ENCODE measurements around the gene AMH. TPM values are rescaled to one million over a fixed set of nuclear protein-coding genes. Genes with fewer than 3 reads are reported as not detected.

Gene AMH
- polyA plus RNA-seq, 1 experiment, result 0.66 TPM

DNA sequence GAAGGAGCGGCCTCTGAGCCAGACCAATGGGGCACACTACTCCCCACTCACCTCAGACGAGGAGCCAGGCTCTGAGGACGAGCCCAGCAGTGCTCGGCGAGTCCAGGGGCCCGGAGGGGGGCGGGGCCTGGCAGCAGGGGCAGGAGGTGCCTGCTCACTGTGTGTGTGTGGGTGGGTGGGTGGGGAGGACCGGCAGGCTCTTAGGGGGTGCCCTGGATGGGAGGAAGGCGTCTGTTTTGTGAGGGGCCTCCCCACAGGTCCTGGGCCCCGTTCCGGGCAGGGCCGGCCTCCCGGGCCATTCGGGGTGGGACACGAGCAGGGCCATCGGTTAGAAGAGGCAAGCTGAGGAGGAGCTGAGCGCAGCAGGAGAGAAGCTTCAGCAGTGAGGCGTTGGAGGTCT lies 25.7 kb upstream of the AMH start:
- POLR2A ChIA-PET, result no interaction called here
- no peaks in the 10 kb centered on the region for H3K27me3 ChIP-seq (ENCODE audit: control insufficient read depth, insufficient read depth, low read length)
- H3K36me3 ChIP-seq (ENCODE audit: control insufficient read depth, insufficient read depth, low read length), result peaks cover 47% of the 10 kb centered on the region
- TF ChIP-seq, protein P1, sequence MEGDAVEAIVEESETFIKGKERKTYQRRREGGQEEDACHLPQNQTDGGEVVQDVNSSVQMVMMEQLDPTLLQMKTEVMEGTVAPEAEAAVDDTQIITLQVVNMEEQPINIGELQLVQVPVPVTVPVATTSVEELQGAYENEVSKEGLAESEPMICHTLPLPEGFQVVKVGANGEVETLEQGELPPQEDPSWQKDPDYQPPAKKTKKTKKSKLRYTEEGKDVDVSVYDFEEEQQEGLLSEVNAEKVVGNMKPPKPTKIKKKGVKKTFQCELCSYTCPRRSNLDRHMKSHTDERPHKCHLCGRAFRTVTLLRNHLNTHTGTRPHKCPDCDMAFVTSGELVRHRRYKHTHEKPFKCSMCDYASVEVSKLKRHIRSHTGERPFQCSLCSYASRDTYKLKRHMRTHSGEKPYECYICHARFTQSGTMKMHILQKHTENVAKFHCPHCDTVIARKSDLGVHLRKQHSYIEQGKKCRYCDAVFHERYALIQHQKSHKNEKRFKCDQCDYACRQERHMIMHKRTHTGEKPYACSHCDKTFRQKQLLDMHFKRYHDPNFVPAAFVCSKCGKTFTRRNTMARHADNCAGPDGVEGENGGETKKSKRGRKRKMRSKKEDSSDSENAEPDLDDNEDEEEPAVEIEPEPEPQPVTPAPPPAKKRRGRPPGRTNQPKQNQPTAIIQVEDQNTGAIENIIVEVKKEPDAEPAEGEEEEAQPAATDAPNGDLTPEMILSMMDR (IDR thresholded peaks at IDR 0.05; ENCODE audit: insufficient read depth, low read depth, low read length), result no peak
- CTCF ChIA-PET, result no interaction called here
- H3K4me3 ChIP-seq (ENCODE audit: low read depth, low read length), result no peak overlapping the region
- no peak for DNase-seq (ENCODE audit: low read depth)

DNA sequence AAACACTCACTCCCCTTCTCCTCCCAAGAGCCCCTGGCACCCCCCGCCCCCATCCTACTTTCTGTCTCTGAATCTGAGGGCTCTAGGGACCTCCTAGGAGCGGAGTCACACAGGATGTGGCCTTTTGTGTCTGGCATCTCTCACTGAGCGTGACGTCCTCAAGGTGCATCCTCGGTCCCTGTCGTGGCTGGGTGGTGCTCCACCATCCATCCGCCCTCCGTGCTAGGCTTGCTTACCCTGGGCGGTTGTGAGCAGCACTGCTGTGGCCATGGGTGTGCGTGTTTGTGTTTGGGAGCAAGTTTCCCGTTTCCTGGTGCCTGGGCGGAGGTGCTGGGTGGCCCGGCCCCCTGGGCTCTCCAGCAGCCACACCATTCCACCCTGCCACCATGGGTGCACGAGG lies 25.2 kb upstream of the AMH start:
- ChIA-PET POLR2A (no interaction called here), CTCF (no interaction called here)
- no peak for DNase-seq (ENCODE audit: low read depth)
- Histone ChIP-seq H3K36me3 (ENCODE audit: control insufficient read depth, insufficient read depth, low read length) (peaks cover 52% of the 10 kb centered on the region), H3K27me3 (ENCODE audit: control insufficient read depth, insufficient read depth, low read length) (no peaks in the 10 kb centered on the region), H3K4me3 (ENCODE audit: low read depth, low read length) (no peak overlapping the region)
- TF ChIP-seq, protein P1 (IDR thresholded peaks at IDR 0.05; ENCODE audit: insufficient read depth, low read depth, low read length), result no peak

DNA sequence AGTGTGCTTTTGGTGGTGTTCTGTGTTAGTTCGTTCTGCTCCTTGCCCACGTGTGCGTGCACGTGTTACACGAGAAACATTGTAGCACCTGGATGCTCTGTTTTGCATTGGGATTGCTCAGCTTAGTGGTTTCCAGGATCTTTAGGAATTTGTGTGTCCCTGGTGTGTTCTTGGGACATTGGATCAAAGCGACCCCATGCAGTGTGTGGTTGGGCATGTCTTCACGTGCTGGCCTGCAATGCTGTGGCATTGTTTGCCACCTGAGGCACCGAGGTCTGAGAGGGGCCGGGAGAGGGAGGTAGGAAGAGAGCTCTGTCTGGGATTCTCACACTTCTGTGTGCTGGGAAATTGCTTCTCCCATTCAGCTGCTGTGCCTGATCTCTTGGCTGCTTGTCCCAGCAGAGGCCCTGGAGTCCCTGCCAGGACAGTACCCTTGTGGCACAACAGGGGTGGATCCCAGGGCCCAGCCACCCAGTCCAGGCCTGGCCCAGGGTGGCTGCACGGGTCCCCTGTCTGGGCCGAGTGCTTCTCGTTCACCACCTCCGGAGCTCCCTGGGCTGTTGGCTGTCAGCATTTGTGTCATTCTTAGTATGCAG lies 24.3 kb upstream of the AMH start:
- H3K27me3 ChIP-seq (ENCODE audit: control insufficient read depth, insufficient read depth, low read length), result no peaks in the 10 kb centered on the region
- ChIA-PET POLR2A (no interaction called here), CTCF (no interaction called here)
- TF ChIP-seq, protein P1 (IDR thresholded peaks at IDR 0.05; ENCODE audit: insufficient read depth, low read depth, low read length), result no peak
- H3K36me3 ChIP-seq (ENCODE audit: control insufficient read depth, insufficient read depth, low read length), result peaks cover 55% of the 10 kb centered on the region
- DNase-seq (ENCODE audit: low read depth), result no peak
- H3K4me3 ChIP-seq (ENCODE audit: low read depth, low read length), result no peak overlapping the region

DNA sequence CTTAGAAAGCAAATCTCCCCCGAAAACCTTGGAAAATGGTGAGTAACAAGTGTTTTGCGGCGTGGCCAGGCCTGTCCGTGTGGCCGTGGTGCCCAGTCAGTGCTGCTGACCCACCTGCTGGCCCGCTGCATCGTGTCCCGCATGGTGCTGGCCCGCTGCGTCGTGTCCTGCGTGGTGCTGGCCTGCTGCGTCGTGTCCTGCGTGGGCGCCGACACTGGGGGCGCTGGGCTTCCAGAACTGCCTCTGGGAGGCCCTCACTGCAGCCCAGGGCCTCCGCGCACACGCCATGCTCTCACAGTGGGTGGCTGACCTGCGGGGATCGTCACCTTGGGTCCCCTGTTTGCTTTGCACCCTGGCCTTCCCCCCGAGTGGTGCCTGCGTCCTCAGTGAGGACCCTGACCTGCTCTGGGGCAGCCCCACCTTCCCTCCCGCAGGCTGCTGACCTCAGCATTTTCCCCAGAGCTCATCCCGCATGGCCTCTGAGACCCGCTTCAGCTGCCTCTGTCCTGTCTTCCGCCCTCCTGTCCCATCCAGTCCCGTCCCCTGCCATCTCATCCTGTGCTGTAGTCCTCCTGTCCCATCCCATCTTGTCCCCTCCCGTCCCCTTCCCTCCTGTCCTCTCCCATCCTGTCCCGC lies 23.6 kb upstream of the AMH start:
- POLR2A ChIA-PET, result no interaction called here
- no peak for DNase-seq (ENCODE audit: low read depth)
- TF ChIP-seq, protein P1 (IDR thresholded peaks at IDR 0.05; ENCODE audit: insufficient read depth, low read depth, low read length), result no peak
- H3K4me3 ChIP-seq (ENCODE audit: low read depth, low read length), result no peak overlapping the region
- peaks cover 48% of the 10 kb centered on the region for H3K36me3 ChIP-seq (ENCODE audit: control insufficient read depth, insufficient read depth, low read length)
- H3K27me3 ChIP-seq (ENCODE audit: control insufficient read depth, insufficient read depth, low read length), result no peaks in the 10 kb centered on the region
- CTCF ChIA-PET, result interaction anchor here (1.2 to 1.5 kb wide), 2 partner anchors 10 to 12 kb away, joined by 3 to 4 read pairs; partner anchors contain the start of gene PLEKHJ1

DNA sequence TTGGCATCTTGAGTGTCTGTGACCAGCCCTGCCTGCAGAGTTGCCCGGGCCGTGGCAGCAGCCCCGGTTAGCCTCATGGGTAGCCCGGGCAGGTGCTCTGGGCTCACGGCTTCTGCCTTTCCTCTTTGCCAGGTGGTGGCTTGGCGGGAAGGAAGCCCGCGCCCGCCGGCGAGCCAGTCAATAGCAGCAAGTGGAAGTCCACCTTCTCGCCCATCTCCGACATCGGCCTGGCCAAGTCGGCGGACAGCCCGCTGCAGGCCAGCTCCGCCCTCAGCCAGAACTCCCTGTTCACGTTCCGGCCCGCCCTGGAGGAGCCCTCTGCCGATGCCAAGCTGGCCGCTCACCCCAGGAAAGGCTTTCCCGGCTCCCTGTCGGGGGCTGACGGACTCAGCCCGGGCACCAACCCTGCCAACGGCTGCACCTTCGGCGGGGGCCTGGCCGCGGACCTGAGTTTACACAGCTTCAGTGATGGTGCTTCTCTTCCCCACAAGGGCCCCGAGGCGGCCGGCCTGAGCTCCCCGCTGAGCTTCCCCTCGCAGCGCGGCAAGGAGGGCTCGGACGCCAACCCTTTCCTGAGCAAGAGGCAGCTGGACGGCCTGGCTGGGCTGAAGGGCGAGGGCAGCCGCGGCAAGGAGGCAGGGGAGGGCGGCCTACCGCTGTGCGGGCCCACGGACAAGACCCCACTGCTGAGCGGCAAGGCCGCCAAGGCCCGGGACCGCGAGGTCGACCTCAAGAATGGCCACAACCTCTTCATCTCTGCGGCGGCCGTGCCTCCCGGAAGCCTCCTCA lies 22.9 kb upstream of the AMH start:
- no peak for DNase-seq (ENCODE audit: low read depth)
- H3K27me3 ChIP-seq (ENCODE audit: control insufficient read depth, insufficient read depth, low read length), result no peaks in the 10 kb centered on the region
- CTCF ChIA-PET, result interaction anchor here (1.2 to 1.5 kb wide), 2 partner anchors 10 to 13 kb away, joined by 3 to 4 read pairs; partner anchors contain the start of gene PLEKHJ1
- no peak overlapping the region for H3K4me3 ChIP-seq (ENCODE audit: low read depth, low read length)
- H3K36me3 ChIP-seq (ENCODE audit: control insufficient read depth, insufficient read depth, low read length), result peaks cover 47% of the 10 kb centered on the region
- POLR2A ChIA-PET, result no interaction called here
- TF ChIP-seq, protein P1 (IDR thresholded peaks at IDR 0.05; ENCODE audit: insufficient read depth, low read depth, low read length), result no peak

All from BJ (cell line).